Breast epithelium (tissue), 4 donors: ENCODE results near the gene RAD51. TPM values are rescaled to one million over a fixed set of nuclear protein-coding genes. Genes with fewer than 3 reads are reported as not detected.

Experiments used
- DNase-seq, 2 donors: peaks; one replicate each; pipeline ENCODE4 v3.0.0-alpha.2; 2019; ENCODE audit warnings: low spot score in 2 of 2
- H3K27ac ChIP-seq, 2 donors: fragments of 200-600 bp; sonication (generic) in 1 of 2; one replicate each; pipeline ENCODE4 v1.5.1; 2016 to 2019; ENCODE audit warnings: mild to moderate bottlenecking in 1 of 2
- H3K27me3 ChIP-seq, 2 donors: fragments of 200-600 bp; sonication (generic) in 1 of 2; one replicate each; pipeline versions ENCODE4 v1.5.1 to v1.6.0; 2017 to 2019; ENCODE audit warnings: control low read depth in 1 of 2, mild to moderate bottlenecking in 1 of 2
- H3K36me3 ChIP-seq: fragments of 200-600 bp; one replicate; pipeline ENCODE4 v1.5.1; 2019
- H3K4me1 ChIP-seq, 2 donors: fragments of 200-600 bp; sonication (generic); one replicate each; pipeline ENCODE4 v1.5.1; 2016 to 2019; ENCODE audit warnings: control low read depth in 1 of 2
- H3K4me3 ChIP-seq, 3 donors: fragments of 200-600 bp; sonication (generic); 1 replicate in 2 of 3; 2 replicates in 1 of 3; pipeline ENCODE4 v1.5.1; 2016 to 2019; ENCODE audit warnings: mild to moderate bottlenecking in 3 of 3, moderate library complexity in 2 of 3
- H3K9me3 ChIP-seq, 2 donors: fragments of 200-600 bp; sonication (generic) in 1 of 2; one replicate each; pipeline ENCODE4 v1.5.1; 2016 to 2019; ENCODE audit warnings: control low read depth in 1 of 2
- POLR2A ChIP-seq: fragments of 450-650 bp; IDR thresholded peaks from one replicate; pipeline ENCODE4 v1.6.1; 2016; ENCODE audit warnings: antibody characterized with exemption, mild to moderate bottlenecking, moderate library complexity
- POLR2AphosphoS5 ChIP-seq, 3 donors: sonication (generic); formaldehyde crosslinking; IDR thresholded peaks; one replicate each; pipeline ENCODE4 v1.6.1; 2017; ENCODE audit warnings: antibody characterized with exemption in 3 of 3
- intact Hi-C: fragments of 100-400 bp; cut with DNase I; formaldehyde crosslinking; loops from one replicate; pipeline ENCODE4 v1.15.1; 2023; ENCODE audit warnings: low total_unique reads
- total RNA-seq, 3 donors: library from RNA; depleted of rRNA; stranded (reverse); fragments of >200 nt; gene quantifications; one replicate each; pipeline ENCODE4 v1.1.0, GENCODE V29; 2016
- TF ChIP-seq, protein P1 (sequence below), 3 donors: fragments of 450-650 bp; IDR thresholded peaks; one replicate each; pipeline ENCODE4 v1.5.1; 2016 to 2017; ENCODE audit warnings: antibody characterized with exemption in 3 of 3, mild to moderate bottlenecking in 3 of 3, moderate library complexity in 3 of 3

Gene RAD51
- total RNA-seq, 3 donors from 2014 or later, result 0.44 TPM; not detected in 2

DNA sequence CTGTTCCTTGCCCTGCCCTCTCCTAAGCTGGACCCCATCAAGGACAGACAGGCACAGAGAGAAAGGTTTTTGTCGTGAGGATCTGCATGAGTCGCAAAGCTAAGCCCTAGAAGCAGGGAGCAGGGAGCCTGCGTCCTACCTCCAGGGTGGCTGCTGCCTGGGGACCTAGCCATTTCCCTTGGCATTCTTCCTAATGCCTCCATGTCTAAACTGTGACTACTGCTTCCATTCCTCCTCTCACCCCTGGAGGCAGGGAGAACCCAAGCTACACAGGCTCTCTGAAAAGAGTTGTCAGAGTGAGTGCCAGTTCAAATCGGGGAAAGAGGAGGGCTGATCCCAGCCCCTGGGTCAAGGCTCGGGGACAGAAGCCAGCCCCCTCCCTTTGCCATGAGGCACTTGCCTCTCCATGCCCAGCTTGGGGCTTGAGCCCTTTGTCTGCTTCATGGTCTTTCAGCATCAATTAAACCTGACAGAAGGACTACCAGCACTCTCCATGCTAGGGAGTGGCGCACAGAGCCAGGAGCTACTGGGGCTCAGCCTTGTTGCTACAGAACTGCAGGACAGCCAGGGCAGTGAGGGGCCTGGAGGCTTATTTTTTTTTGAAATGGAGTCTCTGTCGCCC lies 71.3 kb downstream of the RAD51 start:
- Histone ChIP-seq H3K36me3 (no peaks in the 10 kb centered on the region), H3K9me3 (no peaks in the 10 kb centered on the region), H3K27me3 (no peaks in the 10 kb centered on the region), H3K4me1 (peaks cover 7 to 20% of the 10 kb centered on the region in 2 donors), H3K27ac (peak overlapping the region; percentile 85 to 87), H3K4me3 (no peak overlapping the region)
- DNase-seq, result no peak
- no peak for TF ChIP-seq POLR2A
- TF ChIP-seq POLR2AphosphoS5 (IDR thresholded peaks at IDR 0.05), result no peak
- intact Hi-C loops, result no loop called here

DNA sequence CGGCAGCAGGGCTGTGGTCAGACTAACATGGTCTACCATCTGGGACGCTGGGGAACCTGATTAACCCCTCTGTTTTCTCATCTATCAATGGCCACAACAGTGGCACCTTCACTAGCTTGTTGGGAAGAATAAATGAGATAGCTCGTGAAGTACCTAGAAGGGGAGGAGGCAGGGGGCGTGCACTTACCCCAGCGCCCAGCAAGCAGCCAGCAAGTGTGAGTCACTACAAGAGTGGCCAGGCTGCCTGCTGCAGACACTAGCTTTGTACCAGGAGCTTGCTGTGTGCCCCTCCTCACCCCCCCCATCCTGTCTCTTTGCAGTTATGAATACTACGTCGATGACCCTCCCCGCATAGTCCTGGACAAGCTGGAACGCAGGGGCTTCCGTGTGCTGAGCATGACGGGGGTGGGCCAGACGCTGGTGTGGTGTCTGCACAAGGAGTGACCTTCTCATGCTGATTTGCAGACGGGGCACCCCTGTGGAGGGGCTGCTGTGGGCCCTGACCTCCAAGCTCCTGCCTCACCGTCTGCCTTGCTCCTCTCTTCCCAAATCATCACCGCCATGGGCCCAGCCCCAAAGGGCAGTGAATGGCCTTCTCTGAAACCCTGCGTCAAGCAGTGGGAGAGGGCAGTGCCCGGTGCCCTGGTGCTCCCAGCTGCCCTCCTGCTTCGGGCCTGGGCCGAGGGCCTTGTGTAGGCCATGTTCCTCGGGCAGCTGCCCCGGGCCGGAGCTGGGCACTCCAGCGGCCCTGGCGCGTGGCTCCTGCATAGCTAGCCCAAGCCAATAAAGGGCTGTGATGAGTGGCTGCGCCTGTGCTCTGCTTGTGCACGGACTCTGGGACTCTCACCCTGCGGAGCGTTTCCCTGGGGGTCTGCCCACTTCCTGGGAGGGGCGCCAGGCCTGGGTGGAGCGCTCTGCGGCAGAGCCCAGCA lies 72.2 kb downstream of the RAD51 start:
- peaks cover 7 to 20% of the 10 kb centered on the region in 2 donors for H3K4me1 ChIP-seq
- TF ChIP-seq POLR2A, result no peak
- TF ChIP-seq POLR2AphosphoS5 (IDR thresholded peaks at IDR 0.05), result no peak
- TF ChIP-seq, protein P1, sequence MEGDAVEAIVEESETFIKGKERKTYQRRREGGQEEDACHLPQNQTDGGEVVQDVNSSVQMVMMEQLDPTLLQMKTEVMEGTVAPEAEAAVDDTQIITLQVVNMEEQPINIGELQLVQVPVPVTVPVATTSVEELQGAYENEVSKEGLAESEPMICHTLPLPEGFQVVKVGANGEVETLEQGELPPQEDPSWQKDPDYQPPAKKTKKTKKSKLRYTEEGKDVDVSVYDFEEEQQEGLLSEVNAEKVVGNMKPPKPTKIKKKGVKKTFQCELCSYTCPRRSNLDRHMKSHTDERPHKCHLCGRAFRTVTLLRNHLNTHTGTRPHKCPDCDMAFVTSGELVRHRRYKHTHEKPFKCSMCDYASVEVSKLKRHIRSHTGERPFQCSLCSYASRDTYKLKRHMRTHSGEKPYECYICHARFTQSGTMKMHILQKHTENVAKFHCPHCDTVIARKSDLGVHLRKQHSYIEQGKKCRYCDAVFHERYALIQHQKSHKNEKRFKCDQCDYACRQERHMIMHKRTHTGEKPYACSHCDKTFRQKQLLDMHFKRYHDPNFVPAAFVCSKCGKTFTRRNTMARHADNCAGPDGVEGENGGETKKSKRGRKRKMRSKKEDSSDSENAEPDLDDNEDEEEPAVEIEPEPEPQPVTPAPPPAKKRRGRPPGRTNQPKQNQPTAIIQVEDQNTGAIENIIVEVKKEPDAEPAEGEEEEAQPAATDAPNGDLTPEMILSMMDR (IDR thresholded peaks at IDR 0.05), result no peak
- no peaks in the 10 kb centered on the region for H3K27me3 ChIP-seq

GRCh38 chr15:40767838-40768500 lies 73.0 kb downstream of the RAD51 start:
- no peak overlapping the region for H3K4me3 ChIP-seq
- TF ChIP-seq POLR2A (no peak), POLR2AphosphoS5 (IDR thresholded peaks at IDR 0.05) (no peak)
- TF ChIP-seq, protein P1 (IDR thresholded peaks at IDR 0.05), result no peak
- H3K9me3 ChIP-seq, result no peaks in the 10 kb centered on the region
- no peak for DNase-seq
- intact Hi-C loops, result no loop called here
- peaks cover 7 to 20% of the 10 kb centered on the region in 2 donors for H3K4me1 ChIP-seq
- H3K27me3 ChIP-seq, result no peaks in the 10 kb centered on the region
- H3K27ac ChIP-seq, result peak overlapping the region; percentile 92 to 93
- no peaks in the 10 kb centered on the region for H3K36me3 ChIP-seq

More for the DNA sequence above, 72.2 kb downstream of the RAD51 start:
- peak overlapping the region; percentile 85 to 92 for H3K27ac ChIP-seq
- no peak for DNase-seq
- H3K36me3 ChIP-seq, result no peaks in the 10 kb centered on the region
- H3K4me3 ChIP-seq, result no peak overlapping the region
- H3K9me3 ChIP-seq, result no peaks in the 10 kb centered on the region
- intact Hi-C loops, result no loop called here

DNA sequence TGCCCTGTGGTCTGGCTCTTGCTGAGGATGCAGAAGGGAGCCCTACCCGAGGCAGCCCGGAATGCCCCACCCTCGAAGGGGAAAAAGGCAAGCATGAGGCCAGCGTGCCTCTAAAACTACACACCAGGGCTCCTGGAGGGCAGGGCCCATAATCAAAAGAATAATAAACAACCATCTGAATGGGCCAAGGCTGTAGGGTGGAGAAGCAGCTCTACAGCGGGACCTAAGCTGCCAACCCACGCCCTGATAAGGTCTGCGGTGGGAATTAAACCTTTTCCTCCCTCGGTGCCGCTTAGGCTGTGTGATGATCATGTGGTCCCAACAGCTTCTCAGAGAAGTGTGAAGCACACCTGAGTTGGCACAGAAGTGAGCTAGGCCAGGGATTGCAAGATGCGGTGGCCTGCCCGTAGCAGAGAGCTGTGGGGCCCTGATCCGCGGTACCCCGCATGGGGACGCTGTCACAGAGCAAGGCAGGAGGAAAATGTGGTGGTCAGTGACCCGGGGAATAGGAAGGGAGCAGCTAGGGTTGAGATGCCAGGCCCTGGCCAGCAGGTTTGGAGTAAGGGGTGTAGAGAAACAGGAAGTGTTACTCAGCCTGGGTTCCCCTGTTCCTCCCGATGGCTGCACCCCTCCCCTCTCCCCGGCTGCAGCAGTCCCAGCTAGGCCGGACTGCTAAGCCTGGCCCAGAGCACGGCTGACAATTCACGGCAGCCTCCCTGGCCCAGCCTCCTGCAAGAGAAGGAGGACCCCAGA lies 73.7 kb downstream of the RAD51 start:
- H3K27ac ChIP-seq, result peak overlapping the region; percentile 92 to 93
- H3K4me1 ChIP-seq, result peaks cover 7 to 20% of the 10 kb centered on the region in 2 donors
- intact Hi-C loops, result no loop called here
- H3K4me3 ChIP-seq, result peak overlapping the region in 2 of 3 donors; percentile 40 to 58
- no peaks in the 10 kb centered on the region for H3K36me3 ChIP-seq
- no peak for DNase-seq
- no peaks in the 10 kb centered on the region for H3K9me3 ChIP-seq
- TF ChIP-seq POLR2A (no peak), POLR2AphosphoS5 (IDR thresholded peaks at IDR 0.05) (no peak)
- TF ChIP-seq, protein P1 (IDR thresholded peaks at IDR 0.05), result no peak
- H3K27me3 ChIP-seq, result no peaks in the 10 kb centered on the region
